Amniotic epithelial cell (primary cell): ENCODE results near the gene VPS13C.
A peak's percentile ranks its signal among the peaks of the same experiment; 100 is the strongest.
"Not testable (repeated sequence)": the region's sequence is repeated elsewhere in the genome, so short reads cannot be mapped to it uniquely, and the experiment has no call there.

ENCODE experiments used
- DNase-seq: peaks from one replicate; pipeline ENCODE4 v3.0.0-alpha.2; 2010; ENCODE audit warnings: low read depth

The VPS13C gene

GRCh38 chr15:62047282-62047827 lies 12.9 kb downstream of the VPS13C start:
- no peak for DNase-seq

- DNase-seq = no peak
Measured at GRCh38 chr15:62046078-62046743, 14.0 kb downstream of the VPS13C start.

- DNase-seq = peak; percentile 69
Measured at GRCh38 chr15:62035256-62035924, 24.9 kb downstream of the VPS13C start.

- no peak for DNase-seq
Measured at GRCh38 chr15:62027916-62028315, 32.3 kb downstream of the VPS13C start.

- no peak for DNase-seq
Measured at GRCh38 chr15:62027263-62027565, 33.0 kb downstream of the VPS13C start.

- DNase-seq = no peak
Measured at GRCh38 chr15:62026487-62027262, 33.6 kb downstream of the VPS13C start.

GRCh38 chr15:62021991-62022600 lies 38.2 kb downstream of the VPS13C start:
- no peak for DNase-seq

- DNase-seq = peak; percentile 7
Measured at GRCh38 chr15:62020576-62021160, 39.6 kb downstream of the VPS13C start.

- not testable (repeated sequence) for DNase-seq
Measured at GRCh38 chr15:62005354-62005753, 54.9 kb downstream of the VPS13C start.

GRCh38 chr15:61997786-61998185 lies 62.5 kb downstream of the VPS13C start:
- peak; percentile 16 for DNase-seq

- no peak for DNase-seq
Measured at GRCh38 chr15:61996056-61996635, 64.1 kb downstream of the VPS13C start.

GRCh38 chr15:61994216-61994615 lies 66.0 kb downstream of the VPS13C start:
- peak; percentile 89 for DNase-seq

- DNase-seq = no peak
Measured at GRCh38 chr15:61992518-61992917, 67.7 kb downstream of the VPS13C start.

GRCh38 chr15:61989667-61990066 lies 70.6 kb downstream of the VPS13C start:
- DNase-seq = peak; percentile 40

GRCh38 chr15:61987824-61988223 lies 72.4 kb downstream of the VPS13C start:
- no peak for DNase-seq

- DNase-seq = no peak
Measured at GRCh38 chr15:61983081-61983480, 77.2 kb downstream of the VPS13C start.

- no peak for DNase-seq
Measured at GRCh38 chr15:61978225-61978624, 82.0 kb downstream of the VPS13C start.

- peak; percentile 5 for DNase-seq
Measured at GRCh38 chr15:61974759-61975158, 85.5 kb downstream of the VPS13C start.

- DNase-seq = no peak
Measured at GRCh38 chr15:61974118-61974517, 86.1 kb downstream of the VPS13C start.

GRCh38 chr15:61951949-61952348 lies 108.3 kb downstream of the VPS13C start:
- DNase-seq = peak; percentile 29

- DNase-seq = peak; percentile 18
Measured at GRCh38 chr15:61946778-61947177, 113.5 kb downstream of the VPS13C start.

- no peak for DNase-seq
Measured at GRCh38 chr15:61943992-61944391, 116.3 kb downstream of the VPS13C start.
